HCEC 1CT (cell line): ENCODE results near the gene UTP15.

Experiments
- DNase-seq: peaks from one replicate; pipeline ENCODE4 v3.0.0-alpha.2; 2017

Gene UTP15

DNA sequence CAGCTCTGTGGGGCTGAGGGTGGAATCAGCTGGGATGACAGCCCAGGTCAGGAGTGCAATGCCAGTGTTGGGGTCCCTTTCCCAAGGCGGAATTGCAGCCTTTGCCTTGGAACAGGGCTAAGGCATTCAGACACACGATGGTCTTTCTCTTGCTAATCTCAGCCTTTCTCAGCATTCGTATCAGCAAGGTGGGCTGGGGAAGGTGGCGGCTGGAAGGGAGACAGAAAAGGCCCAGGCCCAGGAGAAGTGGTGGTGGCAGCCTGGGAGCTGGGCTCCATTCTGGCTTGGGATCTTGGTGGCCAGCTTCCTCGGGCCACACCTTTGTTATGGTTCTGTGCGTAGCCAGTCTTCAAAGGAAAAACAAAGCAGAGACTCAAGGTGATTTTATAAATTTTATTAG, 59.3 kb downstream of the UTP15 start:
- no peak for DNase-seq

- no peak for DNase-seq
Observed at GRCh38 chr5:73625372-73625943, 59.9 kb downstream of the UTP15 start.

GRCh38 chr5:73625944-73626811, 60.6 kb downstream of the UTP15 start, which contains the start of gene ARHGEF28:
Gene ARHGEF28 (plus strand): TSS chr5:73626196. CDS start chr5:73684852, 58,656 bp downstream.
- peak; percentile 66 for DNase-seq

- no peak for DNase-seq
Observed at GRCh38 chr5:73626814-73627313, 61.3 kb downstream of the UTP15 start.

DNA sequence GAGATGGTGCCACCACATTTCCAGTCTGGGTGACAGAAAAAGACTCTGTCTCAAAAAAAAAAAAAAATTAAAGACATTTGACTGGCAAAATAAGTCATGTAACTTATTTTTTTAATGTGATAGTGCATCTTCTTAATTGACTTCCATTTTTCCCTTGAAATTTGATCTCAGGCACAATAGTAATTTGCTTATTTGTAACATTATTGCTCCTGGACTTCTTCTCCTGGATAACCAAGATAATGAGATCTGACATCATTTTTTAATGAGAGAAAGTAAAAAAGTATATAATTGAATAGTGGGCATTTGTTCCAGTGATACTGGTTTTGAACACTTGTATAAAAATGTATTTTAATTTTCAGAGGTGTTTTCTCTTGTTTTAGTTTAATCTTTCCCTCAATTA, 63.9 kb downstream of the UTP15 start:
- no peak for DNase-seq

DNA sequence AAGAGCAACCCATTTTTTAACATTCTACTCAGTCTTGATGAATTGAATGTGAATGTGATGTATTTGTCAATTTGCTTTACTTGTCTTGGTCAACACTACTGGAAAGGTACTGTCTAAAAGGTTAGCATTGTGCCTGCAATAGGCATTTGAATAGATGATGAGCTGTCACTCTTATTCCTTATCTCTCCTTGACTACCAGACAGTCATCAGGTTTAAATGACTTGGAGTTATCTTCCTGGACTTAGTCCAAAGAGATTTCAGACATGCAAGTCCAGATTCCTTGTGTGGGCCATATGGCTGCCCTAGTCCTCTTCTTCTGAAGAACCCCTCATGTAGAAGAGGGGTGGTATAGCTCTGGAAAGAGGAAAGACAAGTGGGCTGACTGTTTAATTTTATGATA, 65.2 kb downstream of the UTP15 start:
- DNase-seq: no peak

DNA sequence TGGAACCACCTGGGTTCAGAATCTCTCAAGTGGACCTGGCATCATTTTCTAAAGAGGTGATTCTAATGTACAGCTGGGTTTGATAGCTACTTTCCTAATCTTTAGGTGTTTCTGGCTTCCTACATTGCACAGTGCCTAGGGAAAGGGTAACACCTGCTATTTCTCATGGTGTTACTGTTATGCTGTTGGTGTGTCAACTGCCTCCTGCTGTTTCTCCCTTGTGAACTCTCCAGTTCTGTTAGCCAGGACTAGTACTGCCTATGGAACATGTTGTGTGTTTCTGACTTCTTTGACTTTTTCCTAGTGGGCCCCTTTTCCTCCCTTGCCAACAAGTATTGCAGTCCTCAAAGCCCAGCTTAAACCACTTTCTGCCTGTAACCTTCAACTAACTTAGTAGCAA, 66.0 kb downstream of the UTP15 start:
- peak; percentile 30 for DNase-seq
